ENCODE data around the gene JAK3. TPM values are rescaled to one million over a fixed set of nuclear protein-coding genes. Genes with fewer than 3 reads are reported as not detected.

The JAK3 gene
- total RNA-seq, 1 donor from 2014 or later: 10.8 TPM

DNA sequence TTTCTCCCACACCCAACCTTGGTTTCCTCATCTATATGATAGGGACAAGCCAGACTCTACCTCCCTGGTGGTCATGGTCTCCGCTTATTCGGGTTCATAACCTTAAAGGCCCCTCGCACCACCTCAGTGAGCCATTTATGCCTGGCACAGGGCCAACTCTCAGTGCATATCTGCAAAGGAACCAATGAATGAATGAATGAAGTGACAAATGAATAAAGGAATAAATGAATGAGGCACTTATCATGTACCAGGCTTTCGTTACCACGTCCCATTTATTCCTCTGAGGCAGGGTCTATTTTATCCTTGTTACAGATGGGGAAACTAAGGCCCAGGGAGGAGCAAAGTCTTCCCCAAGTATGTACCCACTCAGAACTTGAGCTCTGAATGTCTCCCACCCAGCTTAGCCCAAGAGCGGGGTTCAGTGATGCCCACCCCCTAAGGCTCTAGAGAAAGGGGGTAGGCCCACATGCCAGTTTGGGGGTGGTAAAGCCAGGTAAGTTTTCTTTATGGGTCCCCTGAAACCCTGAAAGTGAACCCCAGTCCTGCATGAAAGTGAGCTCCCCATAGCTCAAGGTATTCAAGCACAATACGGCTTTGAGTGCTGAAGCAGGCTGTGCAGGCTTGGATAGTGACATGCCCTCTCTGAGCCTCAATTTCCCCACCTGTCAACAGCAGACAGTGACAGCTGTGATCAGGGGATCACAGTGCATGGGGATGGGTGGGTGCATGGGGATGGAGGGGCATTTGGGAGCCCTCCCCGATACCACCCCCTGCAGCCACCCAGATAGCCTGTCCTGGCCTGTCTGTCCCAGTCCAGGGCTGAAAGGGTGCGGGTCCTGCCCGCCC is 23.5 kb upstream of the JAK3 start:
- H3K27me3 ChIP-seq: peaks cover 10% of the 10 kb centered on the region
- DNase-seq (ENCODE audit: extremely low spot score in 2 of 2): no peak
- no peak overlapping the region for H3K4me3 ChIP-seq
- intact Hi-C loops (cut with DNase I): no loop called here
- H3K9me3 ChIP-seq: no peaks in the 10 kb centered on the region
- no peaks in the 10 kb centered on the region for H3K36me3 ChIP-seq
- H3K27ac ChIP-seq: no peak overlapping the region
- TF ChIP-seq POLR2AphosphoS5 (IDR thresholded peaks at IDR 0.05; ENCODE audit: insufficient read depth in 1 of 2, low read depth in 1 of 2) (no peak), POLR2A (IDR thresholded peaks at IDR 0.05) (no peak)
- TF ChIP-seq, protein P1, sequence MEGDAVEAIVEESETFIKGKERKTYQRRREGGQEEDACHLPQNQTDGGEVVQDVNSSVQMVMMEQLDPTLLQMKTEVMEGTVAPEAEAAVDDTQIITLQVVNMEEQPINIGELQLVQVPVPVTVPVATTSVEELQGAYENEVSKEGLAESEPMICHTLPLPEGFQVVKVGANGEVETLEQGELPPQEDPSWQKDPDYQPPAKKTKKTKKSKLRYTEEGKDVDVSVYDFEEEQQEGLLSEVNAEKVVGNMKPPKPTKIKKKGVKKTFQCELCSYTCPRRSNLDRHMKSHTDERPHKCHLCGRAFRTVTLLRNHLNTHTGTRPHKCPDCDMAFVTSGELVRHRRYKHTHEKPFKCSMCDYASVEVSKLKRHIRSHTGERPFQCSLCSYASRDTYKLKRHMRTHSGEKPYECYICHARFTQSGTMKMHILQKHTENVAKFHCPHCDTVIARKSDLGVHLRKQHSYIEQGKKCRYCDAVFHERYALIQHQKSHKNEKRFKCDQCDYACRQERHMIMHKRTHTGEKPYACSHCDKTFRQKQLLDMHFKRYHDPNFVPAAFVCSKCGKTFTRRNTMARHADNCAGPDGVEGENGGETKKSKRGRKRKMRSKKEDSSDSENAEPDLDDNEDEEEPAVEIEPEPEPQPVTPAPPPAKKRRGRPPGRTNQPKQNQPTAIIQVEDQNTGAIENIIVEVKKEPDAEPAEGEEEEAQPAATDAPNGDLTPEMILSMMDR (IDR thresholded peaks at IDR 0.05): no peak
- peaks cover 23% of the 10 kb centered on the region for H3K4me1 ChIP-seq

- TF ChIP-seq POLR2A (IDR thresholded peaks at IDR 0.05) (no peak), POLR2AphosphoS5 (IDR thresholded peaks at IDR 0.05; ENCODE audit: insufficient read depth in 1 of 2, low read depth in 1 of 2) (no peak)
- TF ChIP-seq, protein P1 (IDR thresholded peaks at IDR 0.05): no peak
- H3K36me3 ChIP-seq: peaks cover 0 to 3% of the 10 kb centered on the region in 2 donors
- H3K27ac ChIP-seq: no peak overlapping the region
- no peaks in the 10 kb centered on the region for H3K9me3 ChIP-seq
- H3K4me3 ChIP-seq: no peak overlapping the region
- peaks cover 22% of the 10 kb centered on the region for H3K4me1 ChIP-seq
- no peak for DNase-seq (ENCODE audit: extremely low spot score in 2 of 2)
- H3K27me3 ChIP-seq: peaks cover 10% of the 10 kb centered on the region
- intact Hi-C loops (cut with DNase I): loop anchor here (10.0 kb wide), 1 partner anchor 126 kb away; no protein-coding TSS in a partner anchor
Observed at GRCh38 chr19:17869114-17869608, 21.4 kb upstream of the JAK3 start.

GRCh38 chr19:17868669-17869068 is 20.9 kb upstream of the JAK3 start:
- intact Hi-C loops (cut with DNase I): loop anchor here (10.0 kb wide), 1 partner anchor 126 kb away; no protein-coding TSS in a partner anchor
- no peaks in the 10 kb centered on the region for H3K9me3 ChIP-seq
- TF ChIP-seq, protein P1 (IDR thresholded peaks at IDR 0.05): no peak
- TF ChIP-seq POLR2AphosphoS5 (IDR thresholded peaks at IDR 0.05; ENCODE audit: insufficient read depth in 1 of 2, low read depth in 1 of 2): no peak
- no peak for TF ChIP-seq POLR2A (IDR thresholded peaks at IDR 0.05)

DNA sequence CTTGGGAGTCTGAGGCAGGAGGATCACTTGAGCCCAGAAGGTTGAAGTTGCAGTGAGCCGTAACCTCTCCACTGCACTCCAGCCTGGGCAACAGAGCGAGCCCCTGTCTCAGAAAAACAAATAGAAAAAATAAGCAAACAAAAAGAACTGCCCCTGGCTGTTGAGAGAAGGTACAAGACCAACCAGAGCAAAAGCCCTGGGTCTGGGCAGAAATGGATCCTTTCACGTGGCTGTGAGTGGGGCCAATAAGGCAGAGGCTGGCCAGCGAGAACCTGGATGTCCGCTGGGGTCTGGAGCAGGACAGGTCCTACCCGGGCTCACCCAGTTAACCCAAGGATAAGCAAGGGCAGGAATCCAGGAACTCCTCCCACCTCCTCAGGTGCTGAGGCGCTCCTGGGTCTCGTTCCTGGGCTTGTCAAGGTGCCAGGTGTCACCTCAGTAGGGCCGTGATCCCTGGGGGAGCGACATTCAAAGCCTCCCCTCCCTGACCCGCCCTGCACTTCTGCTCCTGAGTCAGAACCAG is 19.2 kb upstream of the JAK3 start:
- TF ChIP-seq, protein P1 (IDR thresholded peaks at IDR 0.05): no peak
- TF ChIP-seq POLR2AphosphoS5 (IDR thresholded peaks at IDR 0.05; ENCODE audit: insufficient read depth in 1 of 2, low read depth in 1 of 2) (no peak), POLR2A (IDR thresholded peaks at IDR 0.05) (no peak)
- intact Hi-C loops (cut with DNase I): loop anchor here (10.0 kb wide), 1 partner anchor 128 kb away; no protein-coding TSS in a partner anchor
- Histone ChIP-seq H3K27ac (no peak overlapping the region), H3K9me3 (no peaks in the 10 kb centered on the region), H3K36me3 (peaks cover 3 to 25% of the 10 kb centered on the region in 2 donors), H3K4me3 (no peak overlapping the region), H3K4me1 (peaks cover 5% of the 10 kb centered on the region), H3K27me3 (peaks cover 5% of the 10 kb centered on the region)
- DNase-seq (ENCODE audit: extremely low spot score in 2 of 2): no peak

More at GRCh38 chr19:17868669-17869068, 20.9 kb upstream of the JAK3 start:
- Histone ChIP-seq H3K4me3 (no peak overlapping the region), H3K27ac (no peak overlapping the region), H3K4me1 (peaks cover 17% of the 10 kb centered on the region), H3K36me3 (peaks cover 0 to 8% of the 10 kb centered on the region in 2 donors), H3K27me3 (peaks cover 7% of the 10 kb centered on the region)
- no peak for DNase-seq (ENCODE audit: extremely low spot score in 2 of 2)

Data from vagina (tissue), 2 donors.